GM18499 (cell line): ENCODE data around the gene AFAP1.

Experiments
- ATAC-seq: cut with Tn5 transposase; IDR thresholded peaks from one replicate; pipeline ENCODE4 v1.9.1; 2021; ENCODE audit warnings: moderate number of reproducible peaks; ENCODE audit not compliant: insufficient read depth, unreplicated experiment

AFAP1 gene

GRCh38 chr4:7778510-7779431, 160.9 kb downstream of the AFAP1 start:
- ATAC-seq, result no peak

- ATAC-seq, result no peak
Measured at GRCh38 chr4:7777871-7778509, 161.7 kb downstream of the AFAP1 start.

- ATAC-seq, result no peak
Measured at GRCh38 chr4:7777017-7777710, 162.5 kb downstream of the AFAP1 start.

- no peak for ATAC-seq
Measured at GRCh38 chr4:7775396-7775795, 164.3 kb downstream of the AFAP1 start.

GRCh38 chr4:7774301-7775294, 165.1 kb downstream of the AFAP1 start:
- no peak for ATAC-seq

GRCh38 chr4:7773401-7774180, 166.1 kb downstream of the AFAP1 start:
- ATAC-seq, result no peak

GRCh38 chr4:7772711-7773385, 166.8 kb downstream of the AFAP1 start:
- no peak for ATAC-seq

- ATAC-seq, result peak; percentile 84
Measured at GRCh38 chr4:7771541-7772507, 167.8 kb downstream of the AFAP1 start.

- ATAC-seq, result no peak
Measured at GRCh38 chr4:7771056-7771455, 168.6 kb downstream of the AFAP1 start.

GRCh38 chr4:7770224-7771050, 169.2 kb downstream of the AFAP1 start:
- no peak for ATAC-seq

GRCh38 chr4:7769396-7770223, 170.1 kb downstream of the AFAP1 start:
- ATAC-seq, result no peak

- no peak for ATAC-seq
Measured at GRCh38 chr4:7768736-7769135, 170.9 kb downstream of the AFAP1 start.

- ATAC-seq, result no peak
Measured at GRCh38 chr4:7767966-7768365, 171.7 kb downstream of the AFAP1 start.

GRCh38 chr4:7767526-7767925, 172.1 kb downstream of the AFAP1 start:
- no peak for ATAC-seq

- ATAC-seq, result no peak
Measured at GRCh38 chr4:7766661-7767345, 172.9 kb downstream of the AFAP1 start.
